Body of pancreas (tissue), 4 donors: ENCODE results near the gene MAP3K6.

Experiments
- POLR2A ChIP-seq, 3 donors: fragments of 450-650 bp; IDR thresholded peaks; one replicate each; pipeline ENCODE4 v1.6.1; 2016; ENCODE audit warnings: antibody characterized with exemption in 3 of 3, mild to moderate bottlenecking in 2 of 3
- TF ChIP-seq, protein P1 (sequence below), 7 experiments: fragments of 450-650 bp in 4 of 7; fragments of 200-600 bp in 3 of 7; sonication (generic) in 3 of 7; IDR thresholded peaks; one replicate each; pipeline ENCODE4 v1.5.1; 2016 to 2019; ENCODE audit warnings: antibody characterized with exemption in 7 of 7

DNA sequence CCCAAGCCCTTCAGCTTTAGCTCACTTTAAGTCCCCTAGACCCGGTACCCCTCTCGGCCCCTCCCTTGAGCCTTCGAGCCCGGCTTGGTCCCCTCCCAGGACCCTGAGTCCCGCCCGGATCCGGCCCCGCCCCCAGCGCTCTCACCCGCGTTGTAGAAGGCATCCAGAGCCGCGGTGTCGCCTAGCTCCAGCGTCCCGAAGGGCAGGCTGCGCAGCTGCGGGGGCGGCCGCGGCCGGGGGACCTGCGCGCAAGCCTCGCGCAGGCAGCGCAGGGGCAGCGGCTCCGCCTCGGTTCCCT is 699 bp downstream of the MAP3K6 start:
- TF ChIP-seq, protein P1, sequence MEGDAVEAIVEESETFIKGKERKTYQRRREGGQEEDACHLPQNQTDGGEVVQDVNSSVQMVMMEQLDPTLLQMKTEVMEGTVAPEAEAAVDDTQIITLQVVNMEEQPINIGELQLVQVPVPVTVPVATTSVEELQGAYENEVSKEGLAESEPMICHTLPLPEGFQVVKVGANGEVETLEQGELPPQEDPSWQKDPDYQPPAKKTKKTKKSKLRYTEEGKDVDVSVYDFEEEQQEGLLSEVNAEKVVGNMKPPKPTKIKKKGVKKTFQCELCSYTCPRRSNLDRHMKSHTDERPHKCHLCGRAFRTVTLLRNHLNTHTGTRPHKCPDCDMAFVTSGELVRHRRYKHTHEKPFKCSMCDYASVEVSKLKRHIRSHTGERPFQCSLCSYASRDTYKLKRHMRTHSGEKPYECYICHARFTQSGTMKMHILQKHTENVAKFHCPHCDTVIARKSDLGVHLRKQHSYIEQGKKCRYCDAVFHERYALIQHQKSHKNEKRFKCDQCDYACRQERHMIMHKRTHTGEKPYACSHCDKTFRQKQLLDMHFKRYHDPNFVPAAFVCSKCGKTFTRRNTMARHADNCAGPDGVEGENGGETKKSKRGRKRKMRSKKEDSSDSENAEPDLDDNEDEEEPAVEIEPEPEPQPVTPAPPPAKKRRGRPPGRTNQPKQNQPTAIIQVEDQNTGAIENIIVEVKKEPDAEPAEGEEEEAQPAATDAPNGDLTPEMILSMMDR (IDR thresholded peaks at IDR 0.05) = no peak
- TF ChIP-seq POLR2A (IDR thresholded peaks at IDR 0.05) = no peak
